Ishikawa (cell line): ENCODE results near the gene NAA20.

Experiments used
- CEBPB ChIP-seq: IDR thresholded peaks from 2 replicates; pipeline ENCODE4 v1.6.1; 2012
- EP300 ChIP-seq: IDR thresholded peaks from 2 replicates; pipeline ENCODE4 v1.6.1; 2012; ENCODE audit warnings: borderline replicate concordance

DNA sequence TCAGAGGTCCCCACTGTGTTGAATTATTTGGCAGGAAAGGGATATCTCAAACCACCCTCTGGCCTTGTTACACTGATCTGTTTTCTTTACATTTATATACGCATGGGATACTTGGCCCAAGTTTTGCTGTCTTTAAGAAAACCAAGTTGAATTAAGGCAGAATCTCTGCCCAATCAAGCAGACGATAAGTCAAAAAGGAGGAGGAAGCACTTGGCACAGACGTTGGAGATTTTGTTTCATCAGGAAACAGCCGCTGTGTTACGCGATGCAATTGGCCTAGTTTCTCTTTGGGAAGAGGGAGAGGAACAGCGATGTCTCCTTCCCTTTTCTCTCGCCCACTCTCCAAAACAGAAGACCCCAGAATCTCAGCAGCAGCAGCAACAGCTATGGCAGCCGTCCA, 20.2 kb upstream of the NAA20 start:
- TF ChIP-seq EP300 (no peak), CEBPB (no peak)
